DOHH2 (cell line): ENCODE results near the gene TTC3.

Experiments used
- EZH2phosphoT487 ChIP-seq: fragments of 200-600 bp; sonication (generic); IDR thresholded peaks from 2 replicates; pipeline ENCODE4 v1.6.1; 2017; ENCODE audit warnings: borderline replicate concordance, mild to moderate bottlenecking, antibody characterized with exemption, low read length, moderate library complexity, mixed read lengths
- TF ChIP-seq, protein P1 (sequence below): fragments of 200-600 bp; sonication (generic); IDR thresholded peaks from one replicate; pipeline ENCODE4 v1.5.1; 2014; ENCODE audit warnings: antibody characterized with exemption, mild to moderate bottlenecking, low read depth, low read length; ENCODE audit not compliant: poor library complexity, severe bottlenecking

DNA sequence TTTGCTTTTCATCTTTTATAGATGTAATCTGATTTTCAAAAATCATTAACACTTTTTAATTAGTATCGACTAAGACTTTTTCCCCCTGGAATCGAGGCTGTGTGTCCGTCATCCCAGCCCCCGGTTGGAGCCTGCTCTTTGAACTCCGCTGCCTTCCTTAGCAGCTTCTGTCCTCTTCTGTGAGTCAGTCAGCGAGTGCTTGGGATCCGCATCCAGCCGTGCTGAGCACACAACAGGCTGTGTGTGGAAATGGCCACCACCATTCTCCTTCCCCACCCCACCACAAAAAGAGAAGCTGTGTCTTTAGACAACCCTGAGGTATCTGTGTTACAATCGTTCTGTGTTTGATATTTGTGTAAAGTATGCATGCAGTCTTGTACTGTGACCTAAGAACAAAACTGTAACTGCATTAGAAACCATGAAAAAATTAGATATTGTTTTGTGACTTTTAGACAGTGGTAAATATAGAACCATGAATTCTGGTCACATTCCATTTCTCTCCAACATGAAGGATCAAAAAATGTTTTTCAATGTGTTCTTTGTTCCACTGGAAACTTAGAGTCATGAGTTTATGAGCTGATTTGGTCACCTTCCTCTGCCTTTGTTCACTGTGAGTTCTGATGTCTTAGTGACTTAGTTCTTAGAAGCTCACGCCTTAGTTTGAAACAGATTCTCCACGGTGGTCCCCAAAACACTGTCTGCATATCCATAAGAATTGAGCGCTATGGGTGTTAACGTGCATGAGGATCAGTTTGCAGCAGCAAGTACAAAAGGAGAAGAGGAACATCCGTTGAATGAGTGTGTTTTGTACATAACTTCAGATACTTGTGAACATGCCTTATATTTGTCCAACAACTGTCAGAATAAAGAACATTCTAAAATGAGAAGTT is 129.4 kb downstream of the TTC3 start:
- TF ChIP-seq, protein P1, sequence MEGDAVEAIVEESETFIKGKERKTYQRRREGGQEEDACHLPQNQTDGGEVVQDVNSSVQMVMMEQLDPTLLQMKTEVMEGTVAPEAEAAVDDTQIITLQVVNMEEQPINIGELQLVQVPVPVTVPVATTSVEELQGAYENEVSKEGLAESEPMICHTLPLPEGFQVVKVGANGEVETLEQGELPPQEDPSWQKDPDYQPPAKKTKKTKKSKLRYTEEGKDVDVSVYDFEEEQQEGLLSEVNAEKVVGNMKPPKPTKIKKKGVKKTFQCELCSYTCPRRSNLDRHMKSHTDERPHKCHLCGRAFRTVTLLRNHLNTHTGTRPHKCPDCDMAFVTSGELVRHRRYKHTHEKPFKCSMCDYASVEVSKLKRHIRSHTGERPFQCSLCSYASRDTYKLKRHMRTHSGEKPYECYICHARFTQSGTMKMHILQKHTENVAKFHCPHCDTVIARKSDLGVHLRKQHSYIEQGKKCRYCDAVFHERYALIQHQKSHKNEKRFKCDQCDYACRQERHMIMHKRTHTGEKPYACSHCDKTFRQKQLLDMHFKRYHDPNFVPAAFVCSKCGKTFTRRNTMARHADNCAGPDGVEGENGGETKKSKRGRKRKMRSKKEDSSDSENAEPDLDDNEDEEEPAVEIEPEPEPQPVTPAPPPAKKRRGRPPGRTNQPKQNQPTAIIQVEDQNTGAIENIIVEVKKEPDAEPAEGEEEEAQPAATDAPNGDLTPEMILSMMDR = no peak
- no peak for TF ChIP-seq EZH2phosphoT487
